Esophagus muscularis mucosa (tissue), 4 donors: ENCODE data around the gene TCP10L.

Experiments used
- EP300 ChIP-seq: sonication (generic); formaldehyde crosslinking; IDR thresholded peaks from one replicate; pipeline ENCODE4 v1.6.1; 2017; ENCODE audit warnings: antibody characterized with exemption
- POLR2A ChIP-seq: fragments of 450-650 bp; IDR thresholded peaks from one replicate; pipeline ENCODE4 v1.6.1; 2017; ENCODE audit warnings: antibody characterized with exemption, moderate library complexity, mild to moderate bottlenecking, low read depth
- POLR2AphosphoS5 ChIP-seq, 2 donors: sonication (generic); formaldehyde crosslinking; IDR thresholded peaks; one replicate each; pipeline ENCODE4 v1.6.1; 2017; ENCODE audit warnings: antibody characterized with exemption in 2 of 2
- TF ChIP-seq, protein P1 (sequence below), 3 experiments: fragments of 200-600 bp in 2 of 3; fragments of 450-650 bp in 1 of 3; sonication (generic) in 2 of 3; IDR thresholded peaks; one replicate each; pipeline ENCODE4 v1.5.1; 2017 to 2019; ENCODE audit warnings: antibody characterized with exemption in 3 of 3, mild to moderate bottlenecking in 2 of 3, moderate library complexity in 1 of 3

DNA sequence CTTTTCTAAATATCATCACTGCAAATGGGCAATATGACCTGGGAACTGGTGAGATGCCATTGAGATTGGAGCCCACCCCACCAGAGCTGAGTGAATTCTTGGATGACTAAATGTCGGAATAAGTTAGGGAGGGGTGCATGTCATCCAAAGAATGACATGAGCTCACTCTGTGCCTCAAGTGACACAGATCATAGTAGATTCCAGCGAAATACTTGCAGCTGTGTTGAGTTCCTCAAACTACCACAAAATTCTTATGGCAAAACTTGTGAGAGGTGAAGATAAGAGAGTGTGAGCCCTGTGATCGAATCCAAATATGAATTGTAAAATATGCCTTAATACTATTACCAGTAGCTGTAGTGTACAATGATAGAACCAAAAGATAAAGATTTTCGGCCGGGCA is 2.3 kb upstream of the TCP10L start:
- TF ChIP-seq, protein P1, sequence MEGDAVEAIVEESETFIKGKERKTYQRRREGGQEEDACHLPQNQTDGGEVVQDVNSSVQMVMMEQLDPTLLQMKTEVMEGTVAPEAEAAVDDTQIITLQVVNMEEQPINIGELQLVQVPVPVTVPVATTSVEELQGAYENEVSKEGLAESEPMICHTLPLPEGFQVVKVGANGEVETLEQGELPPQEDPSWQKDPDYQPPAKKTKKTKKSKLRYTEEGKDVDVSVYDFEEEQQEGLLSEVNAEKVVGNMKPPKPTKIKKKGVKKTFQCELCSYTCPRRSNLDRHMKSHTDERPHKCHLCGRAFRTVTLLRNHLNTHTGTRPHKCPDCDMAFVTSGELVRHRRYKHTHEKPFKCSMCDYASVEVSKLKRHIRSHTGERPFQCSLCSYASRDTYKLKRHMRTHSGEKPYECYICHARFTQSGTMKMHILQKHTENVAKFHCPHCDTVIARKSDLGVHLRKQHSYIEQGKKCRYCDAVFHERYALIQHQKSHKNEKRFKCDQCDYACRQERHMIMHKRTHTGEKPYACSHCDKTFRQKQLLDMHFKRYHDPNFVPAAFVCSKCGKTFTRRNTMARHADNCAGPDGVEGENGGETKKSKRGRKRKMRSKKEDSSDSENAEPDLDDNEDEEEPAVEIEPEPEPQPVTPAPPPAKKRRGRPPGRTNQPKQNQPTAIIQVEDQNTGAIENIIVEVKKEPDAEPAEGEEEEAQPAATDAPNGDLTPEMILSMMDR (IDR thresholded peaks at IDR 0.05): no peak
- no peak for TF ChIP-seq EP300
- TF ChIP-seq POLR2AphosphoS5 (IDR thresholded peaks at IDR 0.05): no peak
- TF ChIP-seq POLR2A: no peak
